HCT116 (cell line): ENCODE data around the gene NXN.

Experiments used
- CEBPB ChIP-seq: IDR thresholded peaks from 2 replicates; pipeline ENCODE4 v1.6.1; 2012; ENCODE audit warnings: low read depth
- EGR1 ChIP-seq: IDR thresholded peaks from 2 replicates; pipeline ENCODE4 v1.6.1; 2012; ENCODE audit warnings: low read depth
- ELF1 ChIP-seq: IDR thresholded peaks from 2 replicates; pipeline ENCODE4 v1.6.1; 2012; ENCODE audit warnings: low read depth, borderline replicate concordance
- EZH2 ChIP-seq: fragments of 200-600 bp; sonication (generic); IDR thresholded peaks from 2 replicates; pipeline ENCODE4 v1.6.1; 2017; ENCODE audit warnings: antibody characterized with exemption, mixed run types
- EZH2phosphoT487 ChIP-seq: fragments of 200-600 bp; IDR thresholded peaks from 2 replicates; pipeline ENCODE4 v1.6.1; 2018; ENCODE audit warnings: antibody characterized with exemption, borderline replicate concordance
- POLR2A ChIP-seq: IDR thresholded peaks from 2 replicates; pipeline ENCODE4 v1.7.0; 2011; ENCODE audit warnings: borderline replicate concordance; ENCODE audit not compliant: insufficient read depth, insufficient read length; ENCODE audit errors: extremely low read depth
- POLR2AphosphoS5 ChIP-seq: IDR thresholded peaks from 2 replicates; pipeline ENCODE4 v1.6.1; 2011; ENCODE audit warnings: mild to moderate bottlenecking, low read depth, low read length, moderate library complexity
- RAD21 ChIP-seq: IDR thresholded peaks from 2 replicates; pipeline ENCODE4 v1.6.1; 2012; ENCODE audit warnings: low read depth, mild to moderate bottlenecking
- SIN3A ChIP-seq: IDR thresholded peaks from 2 replicates; pipeline ENCODE4 v1.6.1; 2012; ENCODE audit warnings: low read depth
- SP1 ChIP-seq: IDR thresholded peaks from 2 replicates; pipeline ENCODE4 v1.6.1; 2012; ENCODE audit warnings: low read depth
- YY1 ChIP-seq: IDR thresholded peaks from 2 replicates; pipeline ENCODE4 v1.6.1; 2011; ENCODE audit warnings: low read length, low read depth, moderate library complexity, mild to moderate bottlenecking; ENCODE audit not compliant: insufficient replicate concordance; ENCODE audit errors: extremely low read depth
- ZFX ChIP-seq: fragments of 450-650 bp; IDR thresholded peaks from 2 replicates; pipeline ENCODE4 v1.6.1; 2017
- TF ChIP-seq, protein P1 (sequence below), 3 experiments: fragments of 200-600 bp in 1 of 3; sonication (generic) in 1 of 3; IDR thresholded peaks in 2 of 3; conservative IDR thresholded peaks in 1 of 3; 2 replicates each; pipeline ENCODE4 v1.5.1; 2012 to 2017; ENCODE audit warnings: low read depth in 2 of 3, low read length in 2 of 3, antibody characterized with exemption in 1 of 3, borderline replicate concordance in 1 of 3, control low read depth in 1 of 3, mild to moderate bottlenecking in 1 of 3, mixed read lengths in 1 of 3, mixed run types in 1 of 3, moderate library complexity in 1 of 3; ENCODE audit not compliant: insufficient read depth in 1 of 3
- TF ChIP-seq, protein P2 (sequence below): IDR thresholded peaks from 2 replicates; pipeline ENCODE4 v1.6.1; 2012

DNA sequence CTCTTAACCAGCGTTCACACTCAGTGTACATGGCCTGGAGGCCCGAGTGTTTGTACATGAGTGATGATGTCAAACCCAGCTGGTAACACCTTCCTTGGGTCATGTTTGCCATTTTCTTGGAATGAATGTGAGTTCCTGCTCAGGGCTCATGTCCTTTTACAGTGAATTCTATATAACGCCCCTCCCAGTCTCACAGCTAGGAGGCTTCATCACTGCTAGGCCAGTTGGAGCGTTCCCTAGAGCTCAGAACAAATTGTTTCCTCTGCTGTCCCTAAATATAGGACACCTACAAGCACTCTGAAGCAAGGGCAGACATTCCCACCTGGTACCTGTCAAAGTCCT, 22.8 kb upstream of the NXN start:
- 0 out of 2 replicates have a peak, but pooled peaks have one; percentile 11 for TF ChIP-seq POLR2AphosphoS5
- TF ChIP-seq, protein P1, sequence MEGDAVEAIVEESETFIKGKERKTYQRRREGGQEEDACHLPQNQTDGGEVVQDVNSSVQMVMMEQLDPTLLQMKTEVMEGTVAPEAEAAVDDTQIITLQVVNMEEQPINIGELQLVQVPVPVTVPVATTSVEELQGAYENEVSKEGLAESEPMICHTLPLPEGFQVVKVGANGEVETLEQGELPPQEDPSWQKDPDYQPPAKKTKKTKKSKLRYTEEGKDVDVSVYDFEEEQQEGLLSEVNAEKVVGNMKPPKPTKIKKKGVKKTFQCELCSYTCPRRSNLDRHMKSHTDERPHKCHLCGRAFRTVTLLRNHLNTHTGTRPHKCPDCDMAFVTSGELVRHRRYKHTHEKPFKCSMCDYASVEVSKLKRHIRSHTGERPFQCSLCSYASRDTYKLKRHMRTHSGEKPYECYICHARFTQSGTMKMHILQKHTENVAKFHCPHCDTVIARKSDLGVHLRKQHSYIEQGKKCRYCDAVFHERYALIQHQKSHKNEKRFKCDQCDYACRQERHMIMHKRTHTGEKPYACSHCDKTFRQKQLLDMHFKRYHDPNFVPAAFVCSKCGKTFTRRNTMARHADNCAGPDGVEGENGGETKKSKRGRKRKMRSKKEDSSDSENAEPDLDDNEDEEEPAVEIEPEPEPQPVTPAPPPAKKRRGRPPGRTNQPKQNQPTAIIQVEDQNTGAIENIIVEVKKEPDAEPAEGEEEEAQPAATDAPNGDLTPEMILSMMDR (IDR thresholded peaks at IDR 0.05 in 2 of 3, conservative IDR thresholded peaks at IDR 0.05 in 1 of 3; ENCODE audit: borderline replicate concordance in 1 of 3, insufficient read depth in 1 of 3, low read depth in 2 of 3, low read length in 2 of 3) = no peak
- no peak for TF ChIP-seq EGR1
- TF ChIP-seq, protein P2, sequence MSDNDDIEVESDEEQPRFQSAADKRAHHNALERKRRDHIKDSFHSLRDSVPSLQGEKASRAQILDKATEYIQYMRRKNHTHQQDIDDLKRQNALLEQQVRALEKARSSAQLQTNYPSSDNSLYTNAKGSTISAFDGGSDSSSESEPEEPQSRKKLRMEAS = no peak
- no peak for TF ChIP-seq POLR2A
- no peak for TF ChIP-seq RAD21
- no peak for TF ChIP-seq EZH2phosphoT487
- TF ChIP-seq SIN3A = no peak
- no peak for TF ChIP-seq ELF1
- no peak for TF ChIP-seq EZH2
- TF ChIP-seq CEBPB = no peak
- no peak for TF ChIP-seq YY1
- no peak for TF ChIP-seq SP1
- TF ChIP-seq ZFX = no peak
